GM20431 (cell line): ENCODE data around the gene INPP5A.

Experiments used
- in situ Hi-C: fragments of 300-500 bp; cut with MseI, MboI; formaldehyde crosslinking; loops from one replicate; pipeline ENCODE4 v1.15.0; 2020; ENCODE audit warnings: low sequenced_read_pairs; ENCODE audit not compliant: unreplicated experiment

Gene INPP5A

DNA sequence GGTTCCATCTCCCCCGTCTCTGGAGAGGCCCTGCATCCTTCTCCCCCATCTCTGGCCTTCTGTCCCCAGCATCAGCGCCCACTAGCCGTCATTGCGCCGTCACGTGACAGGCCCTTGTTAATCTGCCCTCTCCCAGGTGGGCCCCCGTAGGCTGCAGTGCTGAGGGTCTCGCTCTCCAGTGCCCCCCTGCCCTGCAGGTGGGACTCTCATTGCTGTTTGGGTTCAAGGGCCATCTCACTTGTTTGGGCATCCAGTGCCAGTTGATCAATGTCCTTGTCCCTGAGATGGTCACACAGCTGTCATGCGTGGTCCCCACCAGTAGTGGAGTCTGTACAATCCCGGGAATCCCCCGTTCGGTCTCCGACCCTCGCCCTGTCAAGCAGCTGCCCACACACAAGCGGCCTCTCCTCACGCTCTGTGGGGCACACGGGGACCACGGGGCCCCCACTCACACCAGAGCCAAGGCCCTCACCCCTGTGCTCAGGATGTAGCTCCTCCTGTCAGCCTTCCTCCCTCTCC lies 114.0 kb downstream of the INPP5A start:
- in situ Hi-C loops = loop anchor here (25.0 kb wide), 1 partner anchor 439 kb away; no protein-coding TSS in a partner anchor

DNA sequence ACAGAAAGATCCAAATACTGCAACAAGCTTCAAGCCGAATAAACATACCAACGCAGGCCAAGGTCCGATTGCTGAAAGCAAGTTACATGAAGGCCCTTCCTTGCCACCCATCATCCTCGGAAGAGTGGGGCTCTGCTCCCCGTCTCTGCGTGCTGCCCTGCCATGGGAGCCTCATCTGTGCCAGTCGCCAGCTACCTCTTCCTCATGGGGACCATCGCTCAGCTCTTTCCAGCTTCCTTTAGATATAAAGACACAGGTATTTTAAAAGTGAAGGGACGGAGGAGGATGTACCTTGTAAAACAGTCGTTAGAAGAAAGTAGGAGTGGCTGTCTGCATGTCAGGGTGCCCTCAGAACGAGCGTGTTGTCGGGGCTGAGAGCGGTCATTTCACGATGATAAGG lies 114.9 kb downstream of the INPP5A start:
- in situ Hi-C loops = loop anchor here (25.0 kb wide), 1 partner anchor 440 kb away; no protein-coding TSS in a partner anchor

GRCh38 chr10:132652936-132653590 lies 115.5 kb downstream of the INPP5A start:
- in situ Hi-C loops = loop anchor here (25.0 kb wide), 1 partner anchor 441 kb away; no protein-coding TSS in a partner anchor

DNA sequence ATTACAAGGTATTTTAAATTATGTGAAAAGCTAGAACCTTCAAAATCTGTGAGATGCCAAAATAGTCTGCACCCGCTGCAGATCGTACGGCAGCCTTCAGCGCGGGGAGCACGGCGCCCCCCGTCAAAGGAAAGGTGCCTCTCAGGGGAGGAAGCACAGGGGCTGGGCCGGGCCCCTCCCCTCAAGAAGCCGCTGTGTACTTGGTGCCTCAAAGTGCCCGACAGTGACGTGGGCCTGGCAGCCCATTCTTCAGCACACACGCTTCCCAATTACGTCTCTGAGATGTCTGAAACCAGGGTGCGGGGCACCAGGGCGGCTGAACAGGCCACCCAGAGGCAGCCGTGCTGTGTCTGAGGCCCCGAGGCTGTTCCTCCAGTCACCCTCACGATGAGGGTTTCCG lies 116.1 kb downstream of the INPP5A start:
- in situ Hi-C loops = loop anchor here (25.0 kb wide), 1 partner anchor 441 kb away; no protein-coding TSS in a partner anchor

DNA sequence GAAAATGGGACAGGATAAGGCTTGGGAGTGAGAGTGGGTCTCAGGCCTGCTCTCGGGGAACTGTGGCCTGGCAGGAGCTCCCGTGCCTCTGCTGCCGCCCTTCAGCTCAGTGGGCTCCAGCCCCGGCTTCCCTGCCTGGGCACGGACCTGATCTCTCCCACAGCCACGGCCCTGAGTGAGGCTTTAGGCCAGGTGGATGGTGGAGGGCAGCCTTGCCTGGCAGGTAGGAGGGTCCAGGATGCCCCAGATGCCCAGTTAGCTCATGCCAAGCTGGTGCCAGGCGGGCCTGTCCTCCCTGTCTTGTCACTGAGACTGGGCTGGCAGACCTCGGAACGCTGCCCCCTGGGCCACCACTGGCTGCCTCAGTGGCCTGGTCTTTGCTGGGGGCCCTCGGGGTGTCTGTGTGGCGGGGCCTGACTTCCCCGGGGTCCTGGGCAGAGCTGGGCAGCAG lies 116.6 kb downstream of the INPP5A start:
- in situ Hi-C loops = loop anchor here (25.0 kb wide), 1 partner anchor 442 kb away; no protein-coding TSS in a partner anchor

GRCh38 chr10:132654708-132655661 lies 117.4 kb downstream of the INPP5A start:
- in situ Hi-C loops = loop anchor here (25.0 kb wide), 1 partner anchor 443 kb away; no protein-coding TSS in a partner anchor

DNA sequence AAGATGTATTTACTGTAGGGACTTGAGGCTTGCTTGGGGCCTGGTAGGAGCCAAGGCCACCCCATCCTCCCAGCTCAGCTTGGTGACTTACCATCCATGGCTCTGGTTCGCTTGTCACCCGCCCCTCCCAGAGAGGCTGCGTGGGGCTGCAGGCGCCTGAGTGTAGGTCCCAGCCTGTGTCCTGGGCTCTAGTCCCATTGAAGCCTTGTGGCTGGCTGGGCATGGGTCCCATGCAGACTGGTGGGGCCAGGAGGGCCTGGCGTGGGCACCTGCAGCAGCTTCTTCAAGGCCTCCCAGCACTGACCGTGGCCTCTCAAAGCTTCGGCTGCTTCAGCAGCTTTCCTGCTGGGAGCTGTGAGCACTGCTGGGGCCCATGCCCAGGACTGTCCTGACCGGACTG lies 118.1 kb downstream of the INPP5A start:
- in situ Hi-C loops = loop anchor here (25.0 kb wide), 1 partner anchor 443 kb away; no protein-coding TSS in a partner anchor

- in situ Hi-C loops = loop anchor here (25.0 kb wide), 1 partner anchor 444 kb away; no protein-coding TSS in a partner anchor
Observed at GRCh38 chr10:132656283-132657126, 118.9 kb downstream of the INPP5A start.

DNA sequence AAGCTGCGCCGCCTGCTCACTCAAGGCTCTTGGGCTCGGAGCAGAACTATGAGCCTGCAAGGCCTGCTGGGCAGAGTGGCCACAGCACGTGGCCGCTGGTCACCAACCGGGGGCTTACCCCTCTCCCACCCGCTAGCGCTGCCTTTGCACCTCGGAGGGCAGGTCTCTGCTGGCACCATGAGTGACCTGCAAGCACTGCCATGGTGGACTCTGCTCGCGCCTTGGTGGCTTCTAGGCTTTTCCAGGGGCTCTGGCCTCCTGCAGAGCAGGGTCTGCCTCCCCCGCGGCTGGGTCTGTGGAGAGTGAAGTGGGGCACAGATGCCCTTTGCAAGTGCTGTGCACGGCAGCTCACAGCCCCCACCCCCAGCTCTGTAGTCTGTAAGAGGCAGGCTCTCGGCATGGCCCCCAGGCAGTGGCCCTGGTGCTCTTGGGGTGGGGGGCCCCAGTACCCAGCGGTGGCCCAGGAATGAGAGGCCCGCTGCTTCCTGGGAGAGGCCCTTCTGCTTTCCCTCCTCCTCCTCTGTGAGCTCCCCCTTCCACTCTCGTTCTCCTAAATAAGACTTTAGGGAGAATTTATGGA lies 119.6 kb downstream of the INPP5A start:
- in situ Hi-C loops = loop anchor here (25.0 kb wide), 1 partner anchor 445 kb away; no protein-coding TSS in a partner anchor

GRCh38 chr10:132657748-132658147 lies 120.2 kb downstream of the INPP5A start:
- in situ Hi-C loops = loop anchor here (25.0 kb wide), 1 partner anchor 445 kb away; no protein-coding TSS in a partner anchor

DNA sequence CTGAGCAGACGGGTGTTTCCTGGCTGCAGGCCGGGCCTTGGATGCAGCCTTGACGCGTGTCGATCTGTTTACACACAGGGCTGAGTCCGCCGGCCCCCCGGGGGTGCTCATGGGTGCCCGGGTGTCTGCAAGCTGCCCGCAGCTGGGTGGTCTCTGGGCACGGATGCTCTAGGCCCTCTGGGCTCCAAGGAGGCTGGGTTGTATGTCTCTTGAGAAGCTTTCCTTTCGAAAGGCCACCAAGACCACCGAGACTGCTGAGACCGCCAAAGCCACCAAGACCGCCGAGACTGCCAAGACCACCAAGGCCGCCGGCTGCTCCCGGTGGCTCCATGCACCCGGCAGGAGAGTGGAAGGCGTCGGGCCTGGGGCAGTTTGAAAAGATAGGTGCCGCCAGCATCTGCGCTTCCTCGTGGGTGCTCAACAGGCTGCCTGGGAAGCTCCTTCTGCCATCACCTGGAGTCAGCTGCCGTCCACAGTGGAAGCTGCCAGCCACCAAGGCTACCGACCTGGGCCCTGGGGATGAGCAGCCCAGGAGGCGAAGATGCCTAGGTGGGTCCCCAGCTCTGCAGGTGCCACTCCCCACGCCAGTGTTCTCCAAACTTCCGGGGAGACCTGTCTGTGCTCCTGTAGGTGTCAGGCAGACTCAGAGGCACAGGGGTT lies 121.1 kb downstream of the INPP5A start:
- in situ Hi-C loops = loop anchor here (25.0 kb wide), 1 partner anchor 446 kb away; no protein-coding TSS in a partner anchor

DNA sequence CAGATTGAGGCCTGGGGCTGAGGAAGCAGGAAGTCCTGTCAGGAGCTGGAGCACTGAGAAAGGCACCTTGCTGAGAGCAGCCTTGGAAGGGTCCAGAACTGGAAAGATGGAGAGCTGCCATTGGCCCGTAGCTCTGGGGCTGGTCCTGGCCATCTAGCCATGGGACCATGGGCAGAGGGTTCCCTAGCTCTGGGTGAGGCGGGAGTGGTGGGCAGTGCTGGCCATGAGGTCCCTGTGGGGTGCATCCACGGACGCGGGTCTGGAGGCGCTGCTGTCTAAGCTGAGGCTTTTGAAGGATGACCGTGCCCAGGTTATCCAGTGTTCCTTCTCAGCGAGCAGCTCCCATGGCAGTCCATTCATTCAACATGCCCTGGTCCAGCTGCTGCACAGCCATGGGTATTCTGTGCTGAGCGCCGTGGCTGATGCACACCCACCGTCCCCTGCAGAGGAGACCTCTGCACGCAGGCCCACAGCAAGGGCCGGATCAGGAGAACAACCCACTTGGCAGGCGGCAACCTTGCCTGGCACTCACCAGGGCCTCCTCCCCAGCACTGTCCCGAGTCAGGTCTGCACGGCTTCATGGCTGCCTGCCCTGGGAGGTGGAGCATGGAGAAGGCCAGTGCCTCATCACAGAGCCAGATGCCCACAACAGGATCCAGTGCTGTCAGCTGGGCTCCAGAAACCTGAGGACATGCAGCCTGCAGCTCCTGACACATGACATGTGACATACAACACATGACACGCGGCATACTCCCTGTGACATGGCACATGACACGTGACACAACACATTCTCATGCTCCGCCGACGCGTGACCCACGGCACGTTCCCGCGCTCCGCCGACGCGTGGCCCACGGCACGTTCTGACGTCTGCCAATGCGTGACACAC lies 121.9 kb downstream of the INPP5A start:
- in situ Hi-C loops = loop anchor here (25.0 kb wide), 1 partner anchor 447 kb away; no protein-coding TSS in a partner anchor

- in situ Hi-C loops = loop anchor here (25.0 kb wide), 1 partner anchor 448 kb away; no protein-coding TSS in a partner anchor
Observed at GRCh38 chr10:132660385-132660784, 122.8 kb downstream of the INPP5A start.

DNA sequence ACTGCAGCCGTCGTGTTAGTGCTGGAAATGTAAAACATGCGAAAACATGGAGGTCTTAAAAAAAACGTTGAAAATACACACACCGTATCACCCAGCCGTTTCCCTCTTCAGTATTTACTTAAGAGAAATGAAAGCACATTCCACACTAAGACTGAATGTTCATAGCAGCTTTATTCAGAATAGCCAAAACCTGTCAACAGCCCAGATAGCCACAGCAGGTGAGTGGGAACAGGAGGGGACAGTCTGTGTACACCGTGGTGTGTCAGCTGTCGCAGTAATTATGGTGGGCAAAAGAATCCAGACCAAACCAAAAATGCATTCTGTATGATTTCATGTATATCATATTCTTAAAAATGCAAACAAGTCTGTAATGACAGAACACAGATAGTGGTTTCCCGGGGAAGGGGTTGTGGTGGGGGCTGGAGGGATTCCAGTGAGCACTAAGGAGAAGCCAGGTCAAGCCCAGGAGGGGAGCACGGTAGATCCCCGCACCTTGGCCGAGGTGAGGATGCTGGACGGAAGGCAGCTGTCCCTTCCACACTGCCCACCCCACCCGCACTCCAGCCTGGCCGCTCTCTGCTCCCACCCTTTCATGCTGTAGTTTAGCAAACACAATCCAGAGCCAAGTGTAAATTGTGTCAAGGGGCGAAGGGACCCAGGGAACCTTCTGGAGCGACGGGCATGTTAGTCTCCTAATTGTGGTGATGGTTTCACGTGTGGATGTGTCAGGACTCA lies 124.8 kb downstream of the INPP5A start:
- in situ Hi-C loops = loop anchor here (25.0 kb wide), 1 partner anchor 450 kb away; no protein-coding TSS in a partner anchor

- in situ Hi-C loops = loop anchor here (25.0 kb wide), 1 partner anchor 452 kb away; no protein-coding TSS in a partner anchor
Observed at GRCh38 chr10:132663666-132664365, 126.2 kb downstream of the INPP5A start.

DNA sequence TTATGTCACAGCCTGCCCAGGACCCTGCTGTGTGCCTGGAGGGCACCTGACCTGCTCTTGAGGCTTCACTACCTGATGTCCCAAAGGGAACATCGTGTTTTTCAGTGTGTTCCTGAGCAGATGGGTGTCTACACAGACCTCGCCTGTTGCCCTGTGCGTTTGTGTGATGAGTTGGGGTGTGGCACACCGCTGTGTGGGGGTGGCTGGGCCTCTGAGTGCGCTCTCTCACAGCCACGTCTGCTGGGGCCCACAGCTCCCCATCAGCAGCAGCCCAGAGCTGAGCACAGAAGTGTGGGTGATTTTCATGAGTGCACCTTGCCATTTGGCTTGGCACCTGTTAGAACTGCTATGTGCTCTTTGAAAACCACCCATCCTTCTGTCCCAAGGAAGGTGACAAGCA lies 126.8 kb downstream of the INPP5A start:
- in situ Hi-C loops = loop anchor here (25.0 kb wide), 1 partner anchor 452 kb away; no protein-coding TSS in a partner anchor
